NCI-H345 (cell line): Measurements from ENCODE around the gene CKMT2.

Experiments
- DNase-seq: peaks from one replicate; lab custom pipeline; 2025; lab: John Stamatoyannopoulos, UW

The CKMT2 gene

GRCh38 chr5:81216152-81216551 lies 17.0 kb upstream of the CKMT2 start:
- DNase-seq = no peak

DNA sequence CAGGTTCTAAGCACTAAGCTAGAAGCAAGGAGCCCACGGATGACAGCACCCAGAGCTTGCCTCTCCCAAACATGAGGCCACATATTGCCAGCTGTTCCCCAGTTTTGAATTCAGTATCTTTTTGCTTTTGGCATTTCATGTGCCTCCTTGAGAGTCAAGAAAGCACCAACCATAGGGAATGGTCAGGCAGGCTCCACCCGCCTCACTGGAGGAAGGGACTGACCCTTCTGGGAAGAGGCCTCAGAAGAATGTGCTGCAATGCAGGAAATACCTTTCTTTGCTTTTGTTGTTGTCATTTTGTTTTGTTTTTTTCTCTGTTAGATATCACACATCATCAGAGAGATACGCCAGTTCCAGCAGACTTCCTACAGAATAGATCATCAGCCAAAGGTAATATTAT lies 13.7 kb upstream of the CKMT2 start:
- no peak for DNase-seq

- no peak for DNase-seq
Observed at GRCh38 chr5:81222285-81222684, 10.8 kb upstream of the CKMT2 start.

- no peak for DNase-seq
Observed at GRCh38 chr5:81225463-81225862, 7.7 kb upstream of the CKMT2 start.

DNA sequence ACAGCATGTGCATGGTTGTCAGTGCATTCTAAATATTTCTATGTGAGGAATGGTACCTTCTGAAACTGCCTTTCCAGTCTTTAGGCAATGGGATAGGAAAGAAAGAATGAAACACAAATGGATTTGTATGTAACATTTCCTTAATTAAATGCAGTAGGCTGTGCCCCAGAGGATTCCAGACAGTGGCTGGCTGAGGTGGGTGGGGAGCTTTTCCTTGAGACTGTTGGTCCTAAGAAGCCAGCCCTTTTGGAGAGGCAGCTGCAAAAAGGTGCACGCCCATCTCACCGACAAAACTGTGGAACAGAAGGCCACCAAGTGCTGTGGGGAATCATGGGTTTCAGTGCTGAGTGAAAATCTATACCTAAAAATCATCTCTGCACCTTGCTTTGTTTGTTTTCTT lies 6.8 kb upstream of the CKMT2 start:
- no peak for DNase-seq

- DNase-seq = no peak
Observed at GRCh38 chr5:81226949-81227348, 6.2 kb upstream of the CKMT2 start.

DNA sequence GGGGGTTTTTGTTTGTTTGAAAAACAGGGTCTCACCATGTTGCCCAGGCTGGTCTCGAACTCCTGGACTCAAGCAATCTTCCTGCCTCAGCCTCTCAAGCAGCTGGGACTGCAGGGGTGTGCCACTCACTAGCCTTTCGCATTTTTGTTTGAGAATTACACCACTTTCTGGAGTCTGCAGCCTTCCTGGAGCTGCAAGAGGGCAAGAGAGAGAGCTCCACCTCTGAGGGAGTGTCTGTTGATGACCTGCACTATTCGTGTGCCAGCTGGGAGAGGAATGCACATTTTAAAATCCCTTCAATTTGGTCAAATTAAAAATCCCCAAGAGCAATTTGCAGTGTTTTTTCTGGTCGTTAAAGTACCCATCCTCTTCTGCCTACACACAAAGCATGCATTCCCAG lies 5.0 kb upstream of the CKMT2 start:
- no peak for DNase-seq

- DNase-seq = no peak
Observed at GRCh38 chr5:81230416-81230815, 2.7 kb upstream of the CKMT2 start.

GRCh38 chr5:81232464-81233079 lies 550 bp upstream of the CKMT2 start:
- DNase-seq = no peak

- DNase-seq = no peak
Observed at GRCh38 chr5:81234299-81234698, 1.2 kb downstream of the CKMT2 start.

DNA sequence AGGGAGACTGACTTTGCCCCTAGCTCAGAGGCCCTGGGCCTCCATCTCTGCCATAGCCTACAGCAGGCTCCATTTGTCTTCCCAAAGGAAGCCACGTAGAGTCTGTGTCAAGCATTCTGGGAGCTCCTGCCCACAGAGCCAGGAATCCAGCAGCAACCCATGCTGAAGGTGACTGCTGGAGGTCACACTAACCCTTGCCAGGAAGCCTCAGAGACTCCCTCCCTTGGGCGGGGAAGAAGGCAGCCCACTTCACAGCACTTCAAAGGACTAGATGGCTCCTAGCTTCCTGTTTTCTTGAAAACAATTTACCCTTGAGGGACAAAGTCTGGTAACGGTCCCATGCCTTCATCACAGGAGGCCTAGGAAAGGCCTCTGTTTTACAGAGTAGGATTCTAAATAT lies 1.7 kb downstream of the CKMT2 start:
- DNase-seq = no peak

GRCh38 chr5:81235287-81236072 lies 2.4 kb downstream of the CKMT2 start:
- no peak for DNase-seq

DNA sequence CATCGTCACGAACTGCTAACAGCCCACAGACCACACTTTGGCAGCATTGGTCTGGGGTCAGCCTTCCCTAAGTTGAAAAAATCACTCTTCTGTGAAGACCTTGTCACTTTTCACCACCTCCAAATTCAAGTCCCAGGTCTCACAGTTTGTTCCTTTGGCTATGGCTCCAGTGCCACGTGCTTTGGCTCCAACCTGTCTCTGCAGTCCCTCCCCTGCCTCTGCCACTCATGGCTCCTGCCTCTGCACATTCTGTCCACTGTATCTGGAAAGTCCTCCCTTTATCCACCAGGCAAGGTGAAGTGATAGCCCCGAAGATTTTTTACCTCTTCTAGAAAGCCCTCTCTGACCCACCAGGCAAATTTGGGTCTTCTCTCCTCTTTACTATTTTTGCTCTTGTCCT lies 5.3 kb downstream of the CKMT2 start:
- DNase-seq = no peak

- DNase-seq = no peak
Observed at GRCh38 chr5:81239613-81240012, 6.5 kb downstream of the CKMT2 start.

DNA sequence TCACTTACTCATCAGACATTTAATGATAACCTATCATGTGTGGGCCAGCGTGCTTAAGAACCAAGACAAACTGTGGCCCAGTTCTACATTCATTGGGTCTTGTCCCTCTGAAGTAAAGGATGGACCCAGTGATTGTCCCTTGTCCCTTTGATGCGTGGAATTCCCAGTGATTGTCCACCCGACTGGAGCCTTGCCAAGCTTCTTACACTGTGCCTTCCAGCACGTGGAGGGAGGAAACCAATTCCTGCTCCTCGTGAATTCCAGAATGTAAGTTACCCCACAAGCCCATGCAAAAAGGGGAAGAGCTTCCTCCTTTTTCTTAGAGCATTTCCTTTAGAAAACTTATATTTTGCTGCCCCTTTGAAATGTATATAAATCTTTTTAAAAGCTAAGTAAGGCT lies 7.9 kb downstream of the CKMT2 start:
- no peak for DNase-seq

- no peak for DNase-seq
Observed at GRCh38 chr5:81241961-81242648, 9.0 kb downstream of the CKMT2 start.

DNA sequence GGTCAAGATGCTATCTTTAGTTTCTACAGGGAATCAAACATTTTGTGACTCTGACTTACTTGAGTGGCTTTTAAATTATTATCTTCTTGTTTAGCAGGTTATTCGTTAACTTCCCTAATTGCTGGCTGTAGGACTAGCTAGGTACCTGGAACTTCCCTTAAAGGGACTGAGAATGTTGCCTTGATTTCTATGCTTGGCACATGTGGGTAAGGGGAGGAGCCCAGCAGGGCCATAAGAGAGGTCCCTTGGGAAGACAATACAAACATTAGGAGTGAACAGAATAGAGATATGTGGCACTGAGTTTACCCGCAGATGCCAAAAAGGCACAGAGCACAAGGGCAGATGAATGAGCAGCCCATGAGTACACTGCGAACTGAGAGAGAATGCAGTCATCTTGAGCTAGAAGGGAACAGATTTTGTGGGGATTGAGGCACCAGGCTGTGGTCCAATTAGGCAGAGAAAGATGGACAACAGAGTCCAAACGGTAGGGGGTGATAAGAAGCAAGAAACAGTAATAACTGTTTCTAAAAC lies 9.8 kb downstream of the CKMT2 start:
- peak; percentile 68 for DNase-seq

DNA sequence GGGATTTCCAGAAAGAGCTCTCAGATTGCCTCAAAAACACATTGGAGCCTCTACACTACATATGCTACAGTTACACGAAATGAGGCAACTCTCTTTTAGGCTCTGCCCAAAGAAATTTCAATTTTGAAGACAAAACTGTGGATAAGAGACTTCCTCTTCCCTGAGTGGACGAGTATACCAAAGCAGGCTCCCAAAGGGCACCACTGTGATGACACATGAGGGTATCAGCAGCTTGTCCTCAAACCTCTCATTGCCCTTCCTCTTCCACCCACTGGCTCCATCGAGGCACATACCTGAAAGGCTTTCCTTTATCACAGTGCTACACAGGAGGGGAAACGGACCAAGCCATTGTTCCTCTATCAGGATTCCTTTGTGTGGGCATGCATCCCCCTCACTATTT lies 11.3 kb downstream of the CKMT2 start:
- DNase-seq = no peak

DNA sequence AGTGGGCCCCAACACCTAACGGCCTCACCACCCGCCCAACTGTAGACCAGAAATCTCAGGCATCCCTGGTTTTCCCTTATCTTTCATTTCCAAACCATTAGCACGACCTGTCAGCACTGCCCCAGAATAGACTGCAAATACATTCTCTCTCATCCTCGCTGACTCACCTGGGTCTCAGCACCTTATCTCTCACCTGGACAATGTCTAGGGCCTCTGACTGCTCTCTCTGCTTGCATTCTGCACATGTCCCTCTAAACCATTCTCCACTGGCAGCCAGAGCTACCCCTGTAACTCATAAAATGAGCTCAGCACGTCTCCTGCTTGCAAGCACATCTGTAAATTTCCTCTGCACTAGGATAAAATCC lies 12.7 kb downstream of the CKMT2 start:
- no peak for DNase-seq

GRCh38 chr5:81246697-81247096 lies 13.6 kb downstream of the CKMT2 start:
- no peak for DNase-seq

DNA sequence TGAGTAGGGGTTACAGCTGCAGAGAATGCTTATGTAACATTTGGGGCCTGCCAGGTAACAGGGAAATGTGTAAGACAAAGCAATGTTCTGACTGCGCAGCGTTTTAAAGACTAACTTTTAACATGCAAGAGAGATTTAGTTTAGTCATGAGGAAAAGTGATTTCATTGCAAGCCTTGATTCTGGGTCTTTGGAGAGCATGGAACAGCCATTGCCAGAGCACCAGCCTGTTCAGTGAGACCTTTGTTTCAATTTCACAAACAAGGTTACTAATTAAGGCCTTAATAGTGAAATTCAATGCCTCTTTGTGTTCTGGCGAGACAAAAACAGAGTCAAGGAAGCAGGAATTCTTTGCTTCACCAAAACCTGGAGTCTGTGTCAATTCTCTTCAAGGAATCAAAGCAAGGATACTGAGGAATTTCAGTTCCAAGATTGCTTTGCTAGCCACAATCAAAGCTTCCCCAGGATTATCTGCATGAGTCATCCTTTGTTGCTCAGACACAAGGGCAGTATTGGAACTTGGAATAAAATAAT lies 14.4 kb downstream of the CKMT2 start:
- no peak for DNase-seq

GRCh38 chr5:81249240-81249639 lies 16.1 kb downstream of the CKMT2 start:
- DNase-seq = peak; percentile 45

- no peak for DNase-seq
Observed at GRCh38 chr5:81250004-81250403, 16.9 kb downstream of the CKMT2 start.
